H1 (cell line): Measurements from ENCODE around the gene HSD17B4. TPM values are rescaled to one million over a fixed set of nuclear protein-coding genes. Genes with fewer than 3 reads are reported as not detected.

Experiments
- CTCF ChIA-PET: fragments of 300-600 bp; sonication (Branson Sonifier 250); formaldehyde crosslinking; loops from one replicate; lab custom pipeline; 2021; ENCODE audit not compliant: partially characterized antibody; lab: Charles Lee
- POLR2A ChIA-PET: fragments of 300-600 bp; sonication (Branson Sonifier 250); formaldehyde crosslinking; loops from one replicate; lab custom pipeline; 2021; ENCODE audit warnings: inconsistent platforms; ENCODE audit not compliant: partially characterized antibody; lab: Charles Lee
- DNase-seq, 2 experiments: peaks; one replicate each; pipeline versions ENCODE4 v3.0.0 to v3.0.0-alpha.2; 2010 to 2022; ENCODE audit warnings: low spot score in 2 of 2, low read depth in 1 of 2, mixed read lengths in 1 of 2
- FAIRE-seq: peaks from 2 replicates; lab custom pipeline; 2011; peaks lifted over from hg19 to GRCh38; lab: Jason Lieb, UNC
- H2AFZ ChIP-seq: 2 replicates; pipeline ENCODE4 v1.8.1; 2012; ENCODE audit warnings: low read length, inconsistent platforms
- H2AK5ac ChIP-seq: 2 replicates; pipeline ENCODE4 v1.6.1; 2013; ENCODE audit warnings: low read depth, low read length
- H2BK120ac ChIP-seq: replicated peaks from 2 replicates; pipeline ENCODE3; 2013; ENCODE audit warnings: low read depth, low read length, inconsistent platforms
- H2BK12ac ChIP-seq: 2 replicates; pipeline ENCODE4 v1.6.1; 2013; ENCODE audit warnings: low read depth, low read length
- H2BK15ac ChIP-seq: 2 replicates; pipeline ENCODE4 v1.6.1; 2013; ENCODE audit warnings: low read length
- H2BK20ac ChIP-seq: 2 replicates; pipeline ENCODE4 v1.6.1; 2013; ENCODE audit warnings: low read length
- H2BK5ac ChIP-seq: 2 replicates; pipeline ENCODE4 v1.6.1; 2013; ENCODE audit warnings: low read depth, low read length
- H3K14ac ChIP-seq: 2 replicates; pipeline ENCODE4 v1.6.1; 2013; ENCODE audit warnings: inconsistent platforms; ENCODE audit not compliant: insufficient read length
- H3K18ac ChIP-seq: 2 replicates; pipeline ENCODE4 v1.6.1; 2013; ENCODE audit warnings: low read length; ENCODE audit errors: extremely low read depth
- H3K23ac ChIP-seq: 2 replicates; pipeline ENCODE4 v1.6.1; 2013; ENCODE audit warnings: inconsistent platforms; ENCODE audit not compliant: insufficient read length
- H3K23me2 ChIP-seq: 2 replicates; pipeline ENCODE4 v1.6.1; 2013; ENCODE audit warnings: low read depth, low read length
- H3K27ac ChIP-seq: 2 replicates; pipeline ENCODE4 v1.6.1; 2011; ENCODE audit warnings: low read depth, low read length, inconsistent platforms
- H3K27me3 ChIP-seq, 4 experiments: replicated peaks in 1 of 4; 1 replicate in 1 of 4; 2 replicates in 3 of 4; pipeline versions ENCODE4 v1.6.1 to v1.8.1; 2011 to 2013; ENCODE audit warnings: low read length in 3 of 4, mild to moderate bottlenecking in 3 of 4, inconsistent platforms in 2 of 4, mixed read lengths in 2 of 4, moderate library complexity in 1 of 4; ENCODE audit not compliant: control insufficient read depth in 3 of 4, insufficient read depth in 3 of 4; ENCODE audit errors: extremely low read depth in 1 of 4
- H3K36me3 ChIP-seq, 4 experiments: 2 replicates each; pipeline versions ENCODE4 v1.6.1 to v1.8.1; 2011 to 2013; ENCODE audit warnings: mild to moderate bottlenecking in 4 of 4, low read length in 3 of 4, moderate library complexity in 2 of 4, control low read depth in 1 of 4, inconsistent platforms in 1 of 4; ENCODE audit not compliant: insufficient read depth in 4 of 4, control insufficient read depth in 2 of 4
- H3K4ac ChIP-seq: replicated peaks from 2 replicates; pipeline ENCODE3; 2013; ENCODE audit warnings: low read length, low read depth, mixed read lengths, inconsistent platforms; ENCODE audit not compliant: insufficient read length
- H3K4me1 ChIP-seq, 4 experiments: replicated peaks in 1 of 4; 1 replicate in 1 of 4; 2 replicates in 3 of 4; pipeline versions ENCODE4 v1.6.1 to v1.8.1; 2011 to 2013; ENCODE audit warnings: low read length in 3 of 4, inconsistent platforms in 2 of 4, mixed read lengths in 1 of 4; ENCODE audit not compliant: insufficient read depth in 4 of 4, control insufficient read depth in 3 of 4
- H3K4me2 ChIP-seq, 2 experiments: 2 replicates each; pipeline versions ENCODE4 v1.6.1 to v1.8.1; 2011 to 2013; ENCODE audit warnings: low read depth in 2 of 2, low read length in 2 of 2, control low read depth in 1 of 2, inconsistent platforms in 1 of 2, mild to moderate bottlenecking in 1 of 2; ENCODE audit not compliant: insufficient read depth in 1 of 2
- H3K4me3 ChIP-seq, 4 experiments: fragments of 200-600, 300-600 bp in 1 of 4; sonication (generic), shearing (Covaris generic), sonication (Bioruptor Twin) in 1 of 4; 2 replicates each; pipeline versions ENCODE4 v1.5.1 to v1.8.1; 2011 to 2016; ENCODE audit warnings: low read length in 4 of 4, low read depth in 3 of 4, control low read depth in 2 of 4, inconsistent platforms in 2 of 4, mild to moderate bottlenecking in 2 of 4, mixed read lengths in 1 of 4, moderate library complexity in 1 of 4; ENCODE audit not compliant: insufficient read depth in 2 of 4; ENCODE audit errors: extremely low read depth in 1 of 4
- H3K56ac ChIP-seq: replicated peaks from 2 replicates; pipeline ENCODE3; 2013; ENCODE audit warnings: low read depth, mild to moderate bottlenecking, mixed read lengths, low read length, inconsistent platforms; ENCODE audit not compliant: insufficient read length
- H3K79me1 ChIP-seq: 2 replicates; pipeline ENCODE4 v1.6.1; 2013; ENCODE audit warnings: low read depth, low read length, control low read depth
- H3K79me2 ChIP-seq, 2 experiments: 2 replicates each; pipeline versions ENCODE4 v1.6.1 to v1.8.1; 2012 to 2013; ENCODE audit warnings: low read length in 2 of 2, mild to moderate bottlenecking in 2 of 2, inconsistent platforms in 1 of 2; ENCODE audit not compliant: insufficient read depth in 2 of 2, control insufficient read depth in 1 of 2
- H3K9ac ChIP-seq, 4 experiments: replicated peaks in 1 of 4; 1 replicate in 1 of 4; 2 replicates in 3 of 4; pipeline versions ENCODE4 v1.6.1 to v1.8.1; 2011 to 2013; ENCODE audit warnings: low read depth in 3 of 4, low read length in 3 of 4, control low read depth in 2 of 4, mild to moderate bottlenecking in 2 of 4, moderate library complexity in 2 of 4, inconsistent platforms in 1 of 4; ENCODE audit errors: extremely low read depth in 1 of 4
- H3K9me3 ChIP-seq, 2 experiments: 2 replicates each; pipeline versions ENCODE4 v1.6.1 to v1.8.1; 2012 to 2013; ENCODE audit warnings: mild to moderate bottlenecking in 2 of 2, moderate library complexity in 2 of 2, control low read depth in 1 of 2, inconsistent platforms in 1 of 2, low read depth in 1 of 2, low read length in 1 of 2, mixed read lengths in 1 of 2; ENCODE audit not compliant: insufficient read depth in 2 of 2
- H4K20me1 ChIP-seq, 2 experiments: replicated peaks in 1 of 2; 2 replicates each; pipeline versions ENCODE3 to v1.8.1; 2011 to 2013; ENCODE audit warnings: inconsistent platforms in 2 of 2, low read length in 2 of 2, mild to moderate bottlenecking in 1 of 2; ENCODE audit not compliant: insufficient read depth in 2 of 2, control insufficient read depth in 1 of 2
- H4K5ac ChIP-seq: 2 replicates; pipeline ENCODE4 v1.6.1; 2013; ENCODE audit warnings: low read length, low read depth, mixed read lengths, inconsistent platforms; ENCODE audit not compliant: insufficient read length
- H4K8ac ChIP-seq: 2 replicates; pipeline ENCODE4 v1.8.0; 2013; ENCODE audit warnings: mild to moderate bottlenecking, moderate library complexity, low read length, inconsistent platforms; ENCODE audit not compliant: insufficient read depth; ENCODE audit errors: extremely low read depth
- H4K91ac ChIP-seq: replicated peaks from 2 replicates; pipeline ENCODE3; 2013; ENCODE audit warnings: low read length, mixed read lengths, inconsistent platforms; ENCODE audit not compliant: insufficient read length
- KDM4A ChIP-seq: IDR thresholded peaks from one replicate; pipeline ENCODE4 v1.7.1; 2012; ENCODE audit warnings: low read depth, mild to moderate bottlenecking, moderate library complexity, low read length, inconsistent platforms; ENCODE audit not compliant: severe bottlenecking
- KDM5A ChIP-seq: fragments of 200-600 bp; IDR thresholded peaks from 2 replicates; pipeline ENCODE4 v1.7.1; 2012; ENCODE audit warnings: mild to moderate bottlenecking, low read length, inconsistent platforms, mixed read lengths
- NRF1 ChIP-seq: IDR thresholded peaks from 2 replicates; pipeline ENCODE4 v1.6.1; 2011; ENCODE audit warnings: mild to moderate bottlenecking, low read depth, low read length, improper control_type of control experiment
- POLR2AphosphoS5 ChIP-seq: IDR thresholded peaks from 2 replicates; pipeline ENCODE4 v1.6.1; 2011; ENCODE audit warnings: low read depth, low read length
- RAD21 ChIP-seq, 2 experiments: IDR thresholded peaks in 1 of 2; conservative IDR thresholded peaks in 1 of 2; 2 replicates each; pipeline ENCODE4 v1.6.1; 2011; ENCODE audit warnings: low read depth in 2 of 2, low read length in 2 of 2, improper control_type of control experiment in 1 of 2, inconsistent platforms in 1 of 2, mild to moderate bottlenecking in 1 of 2, moderate library complexity in 1 of 2
- RBBP5 ChIP-seq: IDR thresholded peaks from 2 replicates; pipeline ENCODE4 v1.7.1; 2012; ENCODE audit warnings: low read depth, mild to moderate bottlenecking, inconsistent platforms, low read length, moderate library complexity, borderline replicate concordance
- SIRT6 ChIP-seq: IDR thresholded peaks from one replicate; pipeline ENCODE4 v1.7.1; 2012; ENCODE audit warnings: low read length, inconsistent platforms
- SUZ12 ChIP-seq: fragments of 200-600 bp; sonication (generic); IDR thresholded peaks from 2 replicates; pipeline ENCODE4 v1.6.1; 2012; ENCODE audit warnings: mild to moderate bottlenecking, inconsistent platforms, low read length, moderate library complexity, mixed read lengths
- YY1 ChIP-seq: IDR thresholded peaks from 2 replicates; pipeline ENCODE4 v1.6.1; 2011; ENCODE audit warnings: low read depth, mild to moderate bottlenecking, low read length
- WGBS, 2 experiments: shearing (Covaris generic) in 1 of 2; methylation state at CpG; one replicate each; pipeline versions ENCODE4 v1.1.6 to v1.1.7; 2013 to 2015; ENCODE audit warnings: low lambda C conversion rate in 2 of 2, mixed read lengths in 2 of 2, inconsistent platforms in 1 of 2, low coverage in 1 of 2, missing lambda C conversion rate in 1 of 2; ENCODE audit not compliant: insufficient replicate concordance in 2 of 2, insufficient coverage in 1 of 2, insufficient read length in 1 of 2; ENCODE audit errors: extremely low coverage in 1 of 2, missing lambda C conversion rate in 1 of 2; 5-methylcytosine and 5-hydroxymethylcytosine counted together
- polyA plus RNA-seq, 7 experiments: library from polyadenylated mRNA; depleted of rRNA in 3 of 7; stranded (reverse) in 5 of 7; unstranded in 2 of 7; fragments of >200 nt in 5 of 7; fragments of 200-250 nt in 2 of 7; gene quantifications; 1 replicate in 5 of 7; 2 replicates in 1 of 7; 4 replicates in 1 of 7; pipeline versions ENCODE4 v1.2.1 to v1.2.3, GENCODE V29; 2011 to 2013; ENCODE audit warnings: missing spikeins in 2 of 7, mixed read lengths in 2 of 7
- total RNA-seq: library from RNA; stranded (reverse); fragmentation: NEBNext Ultra II Directional; extraction: Animal tissue kit (Norgen Biotek cat#: 25700); gene quantifications from 2 replicates; pipeline ENCODE4 v1.2.1, GENCODE V29; 2021
- TF ChIP-seq, protein P1 (sequence below): IDR thresholded peaks from 2 replicates; pipeline ENCODE4 v1.6.1; 2011; ENCODE audit warnings: low read depth, mild to moderate bottlenecking, low read length; ENCODE audit not compliant: insufficient read depth
- TF ChIP-seq, protein P2 (sequence below): IDR thresholded peaks from 2 replicates; pipeline ENCODE4 v1.6.1; 2012; ENCODE audit warnings: inconsistent platforms

HSD17B4 gene
- total and polyA plus RNA-seq, 2 of the 8 experiments (the other 6 are each of a cell fraction or from before 2014, with no cell fraction given), result 305 to 369 TPM

DNA sequence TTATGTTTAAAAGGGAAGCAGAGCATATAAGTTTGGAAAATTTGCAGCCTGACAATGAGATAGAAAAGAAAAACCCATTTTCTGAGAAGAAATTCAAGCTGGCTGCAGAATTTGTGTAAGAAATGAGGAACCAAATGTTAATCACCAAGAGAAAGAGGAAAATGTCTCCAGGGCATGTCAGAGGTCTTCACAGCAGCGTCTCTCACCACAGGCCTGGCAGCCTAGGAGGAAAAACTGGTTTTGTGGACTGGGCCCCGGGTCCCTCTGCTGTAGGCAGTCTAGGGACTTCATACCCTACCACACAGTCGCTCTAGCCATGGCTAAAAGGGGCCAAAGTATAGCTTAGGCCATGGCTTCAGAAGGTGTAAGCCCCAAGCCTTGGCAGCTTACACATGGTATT lies 32.1 kb upstream of the HSD17B4 start:
- ChIA-PET CTCF (interaction anchor here (0.5 to 0.8 kb wide), 2 partner anchors 9 to 399 kb away, joined by 3 read pairs; no protein-coding TSS in a partner anchor), POLR2A (no interaction called here)
- Histone ChIP-seq H3K36me3 (no peaks in the 10 kb centered on the region), H2BK15ac (no peak overlapping the region), H2BK5ac (no peak overlapping the region), H3K23me2 (no peaks in the 10 kb centered on the region), H3K9ac (no peak overlapping the region), H3K9me3 (no peaks in the 10 kb centered on the region), H3K23ac (no peak overlapping the region), H2AK5ac (no peak overlapping the region), H3K56ac (no peak overlapping the region), H3K79me1 (no peaks in the 10 kb centered on the region), H2BK20ac (no peak overlapping the region), H2BK12ac (no peak overlapping the region), H3K4me1 (peaks cover 0 to 3% (median 1%) of the 10 kb centered on the region in 4 experiments; a peak in 2 of 7 replicates), H3K4me2 (no peak overlapping the region), H2BK120ac (no peak overlapping the region), H4K20me1 (no peaks in the 10 kb centered on the region), H4K5ac (no peak overlapping the region), H3K18ac (no peak overlapping the region), H3K4ac (no peak overlapping the region), H3K27ac (no peak overlapping the region), H3K14ac (no peak overlapping the region), H3K27me3 (no peaks in the 10 kb centered on the region), H4K91ac (no peak overlapping the region), H2AFZ (no peak overlapping the region), H4K8ac (no peak overlapping the region), H3K79me2 (no peaks in the 10 kb centered on the region), H3K4me3 (no peak overlapping the region)
- FAIRE-seq, result no peak
- WGBS, 2 experiments, result 84% methylated on average over 3 of the region's 3 CpGs; no CpG with 5 or more reads in 1 of the 2 experiments
- no peak for DNase-seq
- TF ChIP-seq SUZ12 (no peak), YY1 (no peak), RBBP5 (no peak), POLR2AphosphoS5 (no peak), RAD21 (IDR thresholded peaks at IDR 0.05 in 1 of 2, conservative IDR thresholded peaks at IDR 0.05 in 1 of 2; ENCODE audit: low read depth in 2 of 2, low read length in 2 of 2) (no peak), SIRT6 (no peak), KDM4A (no peak), NRF1 (no peak), KDM5A (no peak)
- TF ChIP-seq, protein P1, sequence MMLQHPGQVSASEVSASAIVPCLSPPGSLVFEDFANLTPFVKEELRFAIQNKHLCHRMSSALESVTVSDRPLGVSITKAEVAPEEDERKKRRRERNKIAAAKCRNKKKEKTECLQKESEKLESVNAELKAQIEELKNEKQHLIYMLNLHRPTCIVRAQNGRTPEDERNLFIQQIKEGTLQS, result no peak
- TF ChIP-seq, protein P2, sequence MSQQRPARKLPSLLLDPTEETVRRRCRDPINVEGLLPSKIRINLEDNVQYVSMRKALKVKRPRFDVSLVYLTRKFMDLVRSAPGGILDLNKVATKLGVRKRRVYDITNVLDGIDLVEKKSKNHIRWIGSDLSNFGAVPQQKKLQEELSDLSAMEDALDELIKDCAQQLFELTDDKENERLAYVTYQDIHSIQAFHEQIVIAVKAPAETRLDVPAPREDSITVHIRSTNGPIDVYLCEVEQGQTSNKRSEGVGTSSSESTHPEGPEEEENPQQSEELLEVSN, result no peak
